Prostate gland (tissue), 2 donors: ENCODE results near the gene CAMSAP2. TPM values are rescaled to one million over a fixed set of nuclear protein-coding genes. Genes with fewer than 3 reads are reported as not detected.

Source experiments
- DNase-seq: peaks from one replicate; pipeline ENCODE4 v3.0.0-alpha.2; 2019; ENCODE audit warnings: low spot score
- H3K27ac ChIP-seq, 2 donors: fragments of 200-600 bp; sonication (generic); 2 replicates each; pipeline ENCODE4 v1.5.1; 2017 to 2019
- H3K27me3 ChIP-seq: fragments of 200-600 bp; sonication (generic); replicated peaks from 2 replicates; pipeline ENCODE4 v1.5.1; 2019; ENCODE audit not compliant: insufficient read depth
- H3K36me3 ChIP-seq, 2 donors: fragments of 200-600 bp; sonication (generic); 1 replicate in 1 of 2; 2 replicates in 1 of 2; pipeline versions ENCODE4 v1.5.1 to v1.8.1; 2017 to 2019
- H3K4me1 ChIP-seq: fragments of 200-600 bp; sonication (generic); replicated peaks from 2 replicates; pipeline ENCODE4 v1.5.1; 2019
- H3K4me3 ChIP-seq, 2 donors: fragments of 200-600 bp; sonication (generic); 2 replicates each; pipeline ENCODE4 v1.5.1; 2017 to 2019
- H3K9me3 ChIP-seq: fragments of 200-600 bp; sonication (generic); 2 replicates; pipeline ENCODE4 v1.5.1; 2017
- POLR2A ChIP-seq: fragments of 450-650 bp; IDR thresholded peaks from one replicate; pipeline ENCODE4 v1.6.1; 2016; ENCODE audit warnings: antibody characterized with exemption, mild to moderate bottlenecking
- POLR2AphosphoS5 ChIP-seq: sonication (generic); formaldehyde crosslinking; IDR thresholded peaks from one replicate; pipeline ENCODE4 v1.6.1; 2017; ENCODE audit warnings: antibody characterized with exemption
- WGBS: methylation state at CpG from one replicate; pipeline ENCODE4 v1.1.5; 2018; 5-methylcytosine and 5-hydroxymethylcytosine counted together
- intact Hi-C: fragments of 100-400 bp; cut with DNase I; formaldehyde crosslinking; loops from one replicate; pipeline ENCODE4 v1.14.2; 2022
- total RNA-seq, 2 donors: library from RNA; depleted of rRNA; stranded (reverse); fragments of >200 nt; gene quantifications; one replicate each; pipeline ENCODE4 v1.1.0, GENCODE V29; 2016
- TF ChIP-seq, protein P1 (sequence below), 4 experiments: fragments of 200-600 bp in 2 of 4; fragments of 450-650 bp in 2 of 4; sonication (generic) in 2 of 4; IDR thresholded peaks; 1 replicate in 3 of 4; 2 replicates in 1 of 4; pipeline ENCODE4 v1.5.1; 2016 to 2019; ENCODE audit warnings: antibody characterized with exemption in 4 of 4, mild to moderate bottlenecking in 2 of 4, moderate library complexity in 2 of 4

CAMSAP2 gene
- total RNA-seq, 2 donors from 2014 or later = 15.8 to 22.8 TPM

DNA sequence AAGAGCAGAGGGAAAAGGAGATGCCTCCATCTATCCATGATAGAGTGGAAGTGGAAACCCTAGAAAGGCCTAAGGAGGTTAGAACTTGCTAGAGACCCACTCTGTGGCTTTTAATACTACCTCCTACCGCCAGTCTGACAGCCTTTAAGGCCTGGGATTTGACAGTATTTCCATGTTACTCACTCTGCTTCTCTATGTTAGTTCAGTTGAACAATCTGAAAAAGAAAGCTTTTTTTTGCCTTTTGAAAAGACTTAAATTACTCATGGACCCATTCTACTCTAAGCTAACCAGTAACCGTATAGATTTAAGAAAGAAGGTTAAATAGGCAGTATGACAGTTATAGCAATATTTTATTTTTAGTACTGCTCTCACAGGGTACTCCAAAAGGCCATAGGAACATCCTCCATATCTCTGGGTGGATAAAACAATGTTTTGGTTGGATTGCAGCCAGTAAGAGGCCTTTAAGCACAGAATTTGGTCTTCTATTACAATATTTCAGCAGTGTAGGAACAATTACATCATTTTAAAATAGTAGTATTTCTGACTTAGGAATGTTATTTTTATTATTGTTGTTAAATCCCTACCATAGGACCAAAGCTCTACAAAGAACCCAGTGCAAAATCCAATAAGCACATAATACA is 118.1 kb downstream of the CAMSAP2 start:
- WGBS = 80% methylated on average over 2 of the region's 2 CpGs
- no peak overlapping the region for H3K4me3 ChIP-seq
- no peaks in the 10 kb centered on the region for H3K9me3 ChIP-seq
- DNase-seq = no peak
- no peaks in the 10 kb centered on the region for H3K4me1 ChIP-seq
- no peaks in the 10 kb centered on the region for H3K36me3 ChIP-seq
- intact Hi-C loops = no loop called here
- no peak overlapping the region for H3K27ac ChIP-seq
- TF ChIP-seq, protein P1, sequence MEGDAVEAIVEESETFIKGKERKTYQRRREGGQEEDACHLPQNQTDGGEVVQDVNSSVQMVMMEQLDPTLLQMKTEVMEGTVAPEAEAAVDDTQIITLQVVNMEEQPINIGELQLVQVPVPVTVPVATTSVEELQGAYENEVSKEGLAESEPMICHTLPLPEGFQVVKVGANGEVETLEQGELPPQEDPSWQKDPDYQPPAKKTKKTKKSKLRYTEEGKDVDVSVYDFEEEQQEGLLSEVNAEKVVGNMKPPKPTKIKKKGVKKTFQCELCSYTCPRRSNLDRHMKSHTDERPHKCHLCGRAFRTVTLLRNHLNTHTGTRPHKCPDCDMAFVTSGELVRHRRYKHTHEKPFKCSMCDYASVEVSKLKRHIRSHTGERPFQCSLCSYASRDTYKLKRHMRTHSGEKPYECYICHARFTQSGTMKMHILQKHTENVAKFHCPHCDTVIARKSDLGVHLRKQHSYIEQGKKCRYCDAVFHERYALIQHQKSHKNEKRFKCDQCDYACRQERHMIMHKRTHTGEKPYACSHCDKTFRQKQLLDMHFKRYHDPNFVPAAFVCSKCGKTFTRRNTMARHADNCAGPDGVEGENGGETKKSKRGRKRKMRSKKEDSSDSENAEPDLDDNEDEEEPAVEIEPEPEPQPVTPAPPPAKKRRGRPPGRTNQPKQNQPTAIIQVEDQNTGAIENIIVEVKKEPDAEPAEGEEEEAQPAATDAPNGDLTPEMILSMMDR (IDR thresholded peaks at IDR 0.05) = no peak
- no peak for TF ChIP-seq POLR2AphosphoS5
- no peak for TF ChIP-seq POLR2A
- H3K27me3 ChIP-seq = no peaks in the 10 kb centered on the region

DNA sequence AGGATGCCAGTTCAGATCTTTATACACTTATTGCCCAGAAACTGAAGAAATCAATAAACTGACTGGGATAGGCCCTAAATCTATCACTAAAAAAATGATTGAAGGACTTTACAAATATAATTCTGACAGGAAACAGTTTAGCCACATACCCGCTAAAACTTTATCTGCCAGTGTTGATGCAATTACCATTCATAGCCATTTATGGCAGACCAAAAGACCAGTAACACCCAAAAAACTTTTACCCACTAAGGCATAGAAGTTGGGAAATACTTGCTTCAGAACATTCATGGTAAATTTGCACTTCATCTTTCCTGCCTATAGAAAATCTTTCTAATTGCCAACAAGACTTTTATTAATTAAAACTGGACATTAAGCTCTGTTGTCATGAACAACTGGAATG is 119.1 kb downstream of the CAMSAP2 start:
- TF ChIP-seq, protein P1 (IDR thresholded peaks at IDR 0.05) = no peak
- TF ChIP-seq POLR2A = no peak
- TF ChIP-seq POLR2AphosphoS5 = no peak
- intact Hi-C loops = no loop called here
- Histone ChIP-seq H3K4me1 (no peaks in the 10 kb centered on the region), H3K36me3 (no peaks in the 10 kb centered on the region), H3K4me3 (no peak overlapping the region), H3K27ac (no peak overlapping the region), H3K9me3 (no peaks in the 10 kb centered on the region), H3K27me3 (no peaks in the 10 kb centered on the region)
- 88% methylated on average over 1 of the region's 1 CpG for WGBS
- DNase-seq = no peak

DNA sequence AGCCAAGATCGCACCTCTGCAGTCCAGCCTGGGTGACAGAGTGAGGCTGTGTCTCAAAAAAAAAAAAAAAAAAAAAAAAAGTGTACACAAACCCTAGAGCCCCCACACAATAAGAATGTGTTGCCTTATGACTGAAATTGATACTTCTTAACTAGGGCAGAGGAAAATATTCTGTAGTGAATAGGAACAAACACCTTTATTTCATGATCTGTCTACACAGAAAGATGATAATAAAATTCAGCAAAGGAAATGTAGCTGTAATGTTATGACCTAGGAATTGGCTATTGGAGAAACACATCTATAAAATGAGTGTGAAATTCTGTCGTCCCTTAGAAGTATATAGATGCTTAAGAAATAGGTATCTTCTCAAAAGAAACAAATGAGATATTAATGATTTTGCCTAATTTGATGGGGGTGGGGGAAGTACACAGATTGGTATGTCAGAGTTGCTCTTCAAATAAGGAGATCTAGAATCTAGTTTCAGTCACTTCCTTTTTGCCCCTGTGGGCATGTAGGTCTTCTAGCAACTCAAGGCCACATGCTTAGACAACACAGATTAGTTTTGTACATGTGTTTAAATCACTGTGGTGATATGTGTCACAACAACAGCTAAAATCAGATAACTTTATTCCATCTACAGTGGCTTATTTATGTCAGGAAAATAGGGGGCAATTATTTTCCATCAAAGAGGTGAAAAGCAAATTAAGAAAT is 123.4 kb downstream of the CAMSAP2 start:
- Histone ChIP-seq H3K27ac (no peak overlapping the region), H3K4me3 (no peak overlapping the region), H3K4me1 (no peaks in the 10 kb centered on the region), H3K9me3 (no peaks in the 10 kb centered on the region), H3K27me3 (no peaks in the 10 kb centered on the region), H3K36me3 (no peaks in the 10 kb centered on the region)
- 80% methylated on average over 2 of the region's 2 CpGs for WGBS
- TF ChIP-seq POLR2AphosphoS5 (no peak), POLR2A (no peak)
- TF ChIP-seq, protein P1 (IDR thresholded peaks at IDR 0.05) = no peak
- intact Hi-C loops = no loop called here
- no peak for DNase-seq

DNA sequence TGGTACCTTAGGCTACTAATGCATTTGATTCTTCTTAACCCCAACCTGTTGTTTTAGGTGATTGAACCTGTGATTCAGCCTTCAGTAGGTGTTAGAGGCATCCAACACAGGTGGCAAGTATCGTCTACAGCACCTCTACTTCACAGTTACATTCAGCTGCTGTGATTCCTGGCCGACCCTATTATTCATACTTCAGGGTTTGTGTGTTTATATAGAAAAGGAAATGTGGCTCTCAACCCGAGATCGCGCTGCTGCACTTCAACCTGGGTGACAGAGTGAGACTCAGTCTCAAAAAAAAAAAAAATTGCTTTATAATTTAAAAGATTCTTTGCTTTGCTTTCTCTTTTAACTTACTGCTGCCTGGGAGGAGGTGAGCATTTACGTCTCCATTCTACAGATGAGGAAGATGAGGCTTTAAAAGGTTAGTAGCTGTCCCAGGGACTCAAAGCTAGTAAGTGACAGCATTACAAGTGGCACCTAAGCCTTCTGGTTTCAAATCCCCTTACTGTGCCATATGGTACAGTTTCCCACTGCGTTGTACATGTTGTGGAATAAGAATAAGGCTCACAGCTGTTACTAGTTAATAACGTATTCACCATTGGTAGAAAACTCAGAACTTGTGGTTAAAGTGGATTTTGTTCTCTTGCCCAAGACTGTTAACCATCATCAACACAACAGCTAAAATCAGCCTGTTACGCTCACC is 124.2 kb downstream of the CAMSAP2 start:
- Histone ChIP-seq H3K4me3 (no peak overlapping the region), H3K4me1 (no peaks in the 10 kb centered on the region), H3K27me3 (no peaks in the 10 kb centered on the region), H3K27ac (no peak overlapping the region), H3K9me3 (no peaks in the 10 kb centered on the region), H3K36me3 (no peaks in the 10 kb centered on the region)
- 93% methylated on average over 9 of the region's 9 CpGs for WGBS
- TF ChIP-seq, protein P1 (IDR thresholded peaks at IDR 0.05) = no peak
- no peak for TF ChIP-seq POLR2AphosphoS5
- no peak for TF ChIP-seq POLR2A
- no peak for DNase-seq
- intact Hi-C loops = no loop called here
